K562 (cell line): Measurements from ENCODE around the gene ATL3. TPM values are rescaled to one million over a fixed set of nuclear protein-coding genes. Genes with fewer than 3 reads are reported as not detected.

Experiments used
- BDP1 ChIP-seq: IDR thresholded peaks from 3 replicates; pipeline ENCODE4 v1.6.1; 2011; ENCODE audit not compliant: insufficient read length, insufficient read depth
- BRD9 ChIP-seq: fragments of 450-650 bp; IDR thresholded peaks from 2 replicates; pipeline ENCODE4 v1.6.1; 2018; ENCODE audit warnings: low read depth; ENCODE audit not compliant: partially characterized antibody
- DIDO1 ChIP-seq: fragments of 450-650 bp; IDR thresholded peaks from 2 replicates; pipeline ENCODE4 v1.6.1; 2016; ENCODE audit warnings: low read depth, missing biosample characterization, missing genetic modification characterization
- FOXP1 ChIP-seq: sonication (generic); formaldehyde crosslinking; IDR thresholded peaks from 2 replicates; pipeline ENCODE4 v1.8.0; 2022; ENCODE audit warnings: mild to moderate bottlenecking, missing genetic modification reagents
- HBP1 ChIP-seq: fragments of 450-650 bp; formaldehyde crosslinking; IDR thresholded peaks from 2 replicates; pipeline ENCODE4 v1.4.0; 2022; ENCODE audit warnings: missing genetic modification characterization
- KAT7 ChIP-seq: sonication (generic); formaldehyde crosslinking; IDR thresholded peaks from 2 replicates; pipeline ENCODE4 v1.8.0; 2022; ENCODE audit warnings: missing genetic modification reagents, mild to moderate bottlenecking, borderline replicate concordance
- MED1 ChIP-seq: sonication (generic); formaldehyde crosslinking; IDR thresholded peaks from 2 replicates; pipeline ENCODE4 v1.8.1; 2023; ENCODE audit warnings: missing genetic modification reagents, borderline replicate concordance
- POLR2G ChIP-seq: fragments of 200-400 bp; formaldehyde crosslinking; IDR thresholded peaks from 2 replicates; pipeline ENCODE4 v1.6.1; 2017; ENCODE audit warnings: low read depth, mild to moderate bottlenecking, antibody characterized with exemption, low read length, moderate library complexity
- PRPF4 ChIP-seq: fragments of 200-400 bp; formaldehyde crosslinking; IDR thresholded peaks from one replicate; pipeline ENCODE4 v1.6.1; 2017; ENCODE audit warnings: low read length, low read depth, mild to moderate bottlenecking; ENCODE audit not compliant: insufficient read depth, poor library complexity, severe bottlenecking
- PYGO2 ChIP-seq: fragments of 450-650 bp; IDR thresholded peaks from 2 replicates; pipeline ENCODE4 v1.6.1; 2016; ENCODE audit warnings: mild to moderate bottlenecking, missing genetic modification characterization, moderate library complexity, missing compliant biosample characterization
- SPI1 ChIP-seq: IDR thresholded peaks from 2 replicates; pipeline ENCODE4 v1.6.1; 2011; ENCODE audit warnings: low read depth, low read length, control low read depth, borderline replicate concordance
- TBP ChIP-seq: optimal IDR thresholded peaks from 2 replicates; pipeline ENCODE3; 2011; ENCODE audit warnings: low read depth, low read length, improper control_type of control experiment
- TEAD2 ChIP-seq: fragments of 450-650 bp; IDR thresholded peaks from 2 replicates; pipeline ENCODE4 v1.6.1; 2016; ENCODE audit warnings: missing genetic modification characterization, control low read depth, missing compliant biosample characterization
- ZBTB26 ChIP-seq: fragments of 450-650 bp; formaldehyde crosslinking; IDR thresholded peaks from 2 replicates; pipeline ENCODE4 v1.4.0; 2022; ENCODE audit warnings: missing genetic modification characterization
- ZNF592 ChIP-seq: fragments of 450-650 bp; IDR thresholded peaks from 2 replicates; pipeline ENCODE4 v1.6.1; 2017; ENCODE audit warnings: antibody characterized with exemption, mild to moderate bottlenecking
- polyA plus RNA-seq, 8 experiments: library from polyadenylated mRNA; depleted of rRNA in 4 of 8; stranded (reverse) in 5 of 8; unstranded in 3 of 8; fragments of >200 nt; fragmentation: Nextera tagmentation in 2 of 8; fragmentation: Illumina TruSeq in 1 of 8; extraction: Ambion mirVana in 2 of 8; extraction: Trizol in 1 of 8; gene quantifications; 2 replicates each; pipeline versions ENCODE4 v1.2.1 to v1.2.3, GENCODE V29; 2011 to 2014; ENCODE audit warnings: inconsistent platforms in 1 of 8, missing spikeins in 1 of 8
- total RNA-seq, 7 experiments: library from RNA; depleted of rRNA in 6 of 7; stranded (reverse); fragments of >200 nt in 6 of 7; fragmentation: Illumina TruSeq in 2 of 7; extraction: Trizol in 2 of 7; gene quantifications; 2 replicates each; pipeline versions ENCODE4 v1.2.1 to v1.2.3, GENCODE V29; 2011 to 2021; ENCODE audit warnings: low replicate concordance in 1 of 7
- TF ChIP-seq, protein P1 (sequence below), 2 experiments: fragments of 450-650 bp; IDR thresholded peaks; 2 replicates each; pipeline ENCODE4 v1.6.1; 2018; ENCODE audit warnings: mild to moderate bottlenecking in 2 of 2, low read depth in 1 of 2; ENCODE audit not compliant: partially characterized antibody in 2 of 2

ATL3 gene
- total and polyA plus RNA-seq, 9 of the 15 experiments (the other 6 are each of a cell fraction or from before 2014, with no cell fraction given): 18.2 to 39.8 (median 23.9) TPM

DNA sequence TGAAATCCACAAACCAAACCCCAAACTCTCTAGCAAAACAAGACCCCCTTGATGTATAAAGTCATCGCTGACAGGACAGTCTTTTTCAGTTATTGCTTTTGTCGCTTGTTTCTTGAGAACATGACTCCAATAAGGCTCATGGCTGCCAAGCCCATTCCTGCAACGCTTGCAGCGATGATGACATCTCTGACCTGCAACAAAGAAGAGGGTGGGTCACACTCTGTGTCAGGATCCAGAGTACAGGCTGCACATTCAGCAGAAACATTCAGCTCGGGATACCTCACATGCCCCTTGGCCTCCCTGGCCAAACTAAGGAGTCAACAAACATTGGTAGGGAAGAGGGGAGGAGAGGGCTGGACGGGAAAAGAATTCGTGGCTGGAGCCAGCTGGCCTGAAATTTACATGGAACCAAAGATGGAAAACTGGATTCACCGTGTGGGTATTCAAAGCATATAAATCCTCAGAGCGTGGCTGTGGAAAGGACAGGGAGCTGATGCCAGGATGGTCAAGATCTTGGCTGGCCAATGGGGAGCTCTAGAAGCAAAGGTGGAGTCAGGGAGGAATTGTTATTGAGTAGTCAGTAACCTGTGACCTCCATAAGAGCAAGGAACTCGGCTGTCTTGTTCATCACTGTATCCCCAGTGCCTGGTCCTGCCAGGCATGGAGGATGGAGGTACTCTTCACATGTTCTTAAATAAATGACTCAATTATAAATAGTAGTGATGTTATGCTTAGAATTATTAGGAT is 96.1 kb downstream of the ATL3 start (continued):
- TF ChIP-seq, protein P1, sequence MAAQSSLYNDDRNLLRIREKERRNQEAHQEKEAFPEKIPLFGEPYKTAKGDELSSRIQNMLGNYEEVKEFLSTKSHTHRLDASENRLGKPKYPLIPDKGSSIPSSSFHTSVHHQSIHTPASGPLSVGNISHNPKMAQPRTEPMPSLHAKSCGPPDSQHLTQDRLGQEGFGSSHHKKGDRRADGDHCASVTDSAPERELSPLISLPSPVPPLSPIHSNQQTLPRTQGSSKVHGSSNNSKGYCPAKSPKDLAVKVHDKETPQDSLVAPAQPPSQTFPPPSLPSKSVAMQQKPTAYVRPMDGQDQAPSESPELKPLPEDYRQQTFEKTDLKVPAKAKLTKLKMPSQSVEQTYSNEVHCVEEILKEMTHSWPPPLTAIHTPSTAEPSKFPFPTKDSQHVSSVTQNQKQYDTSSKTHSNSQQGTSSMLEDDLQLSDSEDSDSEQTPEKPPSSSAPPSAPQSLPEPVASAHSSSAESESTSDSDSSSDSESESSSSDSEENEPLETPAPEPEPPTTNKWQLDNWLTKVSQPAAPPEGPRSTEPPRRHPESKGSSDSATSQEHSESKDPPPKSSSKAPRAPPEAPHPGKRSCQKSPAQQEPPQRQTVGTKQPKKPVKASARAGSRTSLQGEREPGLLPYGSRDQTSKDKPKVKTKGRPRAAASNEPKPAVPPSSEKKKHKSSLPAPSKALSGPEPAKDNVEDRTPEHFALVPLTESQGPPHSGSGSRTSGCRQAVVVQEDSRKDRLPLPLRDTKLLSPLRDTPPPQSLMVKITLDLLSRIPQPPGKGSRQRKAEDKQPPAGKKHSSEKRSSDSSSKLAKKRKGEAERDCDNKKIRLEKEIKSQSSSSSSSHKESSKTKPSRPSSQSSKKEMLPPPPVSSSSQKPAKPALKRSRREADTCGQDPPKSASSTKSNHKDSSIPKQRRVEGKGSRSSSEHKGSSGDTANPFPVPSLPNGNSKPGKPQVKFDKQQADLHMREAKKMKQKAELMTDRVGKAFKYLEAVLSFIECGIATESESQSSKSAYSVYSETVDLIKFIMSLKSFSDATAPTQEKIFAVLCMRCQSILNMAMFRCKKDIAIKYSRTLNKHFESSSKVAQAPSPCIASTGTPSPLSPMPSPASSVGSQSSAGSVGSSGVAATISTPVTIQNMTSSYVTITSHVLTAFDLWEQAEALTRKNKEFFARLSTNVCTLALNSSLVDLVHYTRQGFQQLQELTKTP (IDR thresholded peaks at IDR 0.05; ENCODE audit: low read depth in 1 of 2, partially characterized antibody in 2 of 2): peak in 1 of 2 experiments; percentile 47
- TF ChIP-seq MED1 (CRISPR knock-in tag): no peak
- TF ChIP-seq PRPF4: no peak
- no peak for TF ChIP-seq KAT7 (CRISPR knock-in tag)
- TF ChIP-seq TEAD2 (tag): no peak
- no peak for TF ChIP-seq BDP1
- no peak for TF ChIP-seq FOXP1 (CRISPR knock-in tag)
- no peak for TF ChIP-seq HBP1
- no peak for TF ChIP-seq POLR2G
- TF ChIP-seq DIDO1 (tag): no peak
- no peak for TF ChIP-seq SPI1
- no peak for TF ChIP-seq PYGO2 (tag)
- TF ChIP-seq ZNF592: no peak
- TF ChIP-seq ZBTB26 (CRISPR knock-in tag): no peak
- no peak for TF ChIP-seq BRD9
- no peak for TF ChIP-seq TBP
